HUES48 (cell line): ENCODE measurements around the gene PRSS36.

Experiments used
- H3K27ac ChIP-seq: one replicate; pipeline ENCODE4 v1.7.0; 2013; ENCODE audit warnings: low read depth, low read length, inconsistent platforms
- H3K27me3 ChIP-seq: 2 replicates; pipeline ENCODE4 v1.6.1; 2013; ENCODE audit warnings: mild to moderate bottlenecking, low read length; ENCODE audit not compliant: control insufficient read depth, insufficient read depth
- H3K36me3 ChIP-seq: 2 replicates; pipeline ENCODE4 v1.6.1; 2013; ENCODE audit warnings: low read length; ENCODE audit not compliant: control insufficient read depth, insufficient read depth
- H3K4me1 ChIP-seq: 2 replicates; pipeline ENCODE4 v1.6.1; 2013; ENCODE audit warnings: mild to moderate bottlenecking, low read length; ENCODE audit not compliant: control insufficient read depth, insufficient read depth
- H3K4me3 ChIP-seq: 2 replicates; pipeline ENCODE4 v1.5.1; 2013; ENCODE audit warnings: mild to moderate bottlenecking, low read depth, low read length
- H3K9ac ChIP-seq: 2 replicates; pipeline ENCODE4 v1.6.1; 2013; ENCODE audit warnings: mild to moderate bottlenecking, low read depth, low read length, moderate library complexity
- H3K9me3 ChIP-seq: 2 replicates; pipeline ENCODE4 v1.6.1; 2013; ENCODE audit warnings: low read length; ENCODE audit not compliant: control insufficient read depth, insufficient read depth

Gene PRSS36

GRCh38 chr16:31190818-31191444 is 41.1 kb upstream of the PRSS36 start:
- H3K9ac ChIP-seq, result no peak overlapping the region
- no peaks in the 10 kb centered on the region for H3K9me3 ChIP-seq
- H3K36me3 ChIP-seq, result peaks cover 99% of the 10 kb centered on the region
- H3K4me1 ChIP-seq, result no peaks in the 10 kb centered on the region
- H3K27ac ChIP-seq, result no peak overlapping the region
- H3K4me3 ChIP-seq, result no peak overlapping the region
- no peaks in the 10 kb centered on the region for H3K27me3 ChIP-seq

- Histone ChIP-seq H3K27me3 (no peaks in the 10 kb centered on the region), H3K36me3 (peaks cover 100% of the 10 kb centered on the region), H3K27ac (no peak overlapping the region), H3K9ac (no peak overlapping the region), H3K4me3 (no peak overlapping the region), H3K4me1 (no peaks in the 10 kb centered on the region), H3K9me3 (no peaks in the 10 kb centered on the region)
Measured at GRCh38 chr16:31190061-31190460, 40.2 kb upstream of the PRSS36 start.

- Histone ChIP-seq H3K4me1 (no peaks in the 10 kb centered on the region), H3K27me3 (no peaks in the 10 kb centered on the region), H3K27ac (no peak overlapping the region), H3K9ac (no peak overlapping the region), H3K4me3 (no peak overlapping the region), H3K9me3 (no peaks in the 10 kb centered on the region), H3K36me3 (peaks cover 99% of the 10 kb centered on the region)
Measured at GRCh38 chr16:31189412-31189778, 39.5 kb upstream of the PRSS36 start.

- no peak overlapping the region for H3K27ac ChIP-seq
- no peak overlapping the region for H3K4me3 ChIP-seq
- H3K9ac ChIP-seq, result no peak overlapping the region
- H3K27me3 ChIP-seq, result no peaks in the 10 kb centered on the region
- H3K36me3 ChIP-seq, result peaks cover 99% of the 10 kb centered on the region
- no peaks in the 10 kb centered on the region for H3K9me3 ChIP-seq
- no peaks in the 10 kb centered on the region for H3K4me1 ChIP-seq
Measured at GRCh38 chr16:31188450-31189411, 38.9 kb upstream of the PRSS36 start.

GRCh38 chr16:31187808-31188189 is 37.9 kb upstream of the PRSS36 start:
- no peaks in the 10 kb centered on the region for H3K9me3 ChIP-seq
- H3K27me3 ChIP-seq, result no peaks in the 10 kb centered on the region
- peaks cover 99% of the 10 kb centered on the region for H3K36me3 ChIP-seq

GRCh38 chr16:31186930-31187807 is 37.3 kb upstream of the PRSS36 start:
- H3K36me3 ChIP-seq, result peaks cover 99% of the 10 kb centered on the region
- H3K9me3 ChIP-seq, result no peaks in the 10 kb centered on the region
- H3K9ac ChIP-seq, result no peak overlapping the region
- no peak overlapping the region for H3K4me3 ChIP-seq
- peaks cover 6% of the 10 kb centered on the region; the same call in 1 of the 2 replicates for H3K4me1 ChIP-seq
- H3K27me3 ChIP-seq, result no peaks in the 10 kb centered on the region
- H3K27ac ChIP-seq, result no peak overlapping the region

More at GRCh38 chr16:31187808-31188189, 37.9 kb upstream of the PRSS36 start:
- no peaks in the 10 kb centered on the region for H3K4me1 ChIP-seq
- no peak overlapping the region for H3K4me3 ChIP-seq
- H3K9ac ChIP-seq, result no peak overlapping the region
- H3K27ac ChIP-seq, result no peak overlapping the region

GRCh38 chr16:31186176-31186575 is 36.3 kb upstream of the PRSS36 start:
- Histone ChIP-seq H3K9me3 (no peaks in the 10 kb centered on the region), H3K4me3 (no peak overlapping the region), H3K27me3 (no peaks in the 10 kb centered on the region), H3K9ac (no peak overlapping the region), H3K4me1 (peaks cover 6% of the 10 kb centered on the region; the same call in 1 of the 2 replicates), H3K27ac (no peak overlapping the region), H3K36me3 (peaks cover 98% of the 10 kb centered on the region)

GRCh38 chr16:31185339-31185738 is 35.5 kb upstream of the PRSS36 start:
- H3K9ac ChIP-seq, result no peak overlapping the region
- no peaks in the 10 kb centered on the region for H3K9me3 ChIP-seq

GRCh38 chr16:31184888-31185287 is 35.0 kb upstream of the PRSS36 start:
- peaks cover 6% of the 10 kb centered on the region; the same call in 1 of the 2 replicates for H3K4me1 ChIP-seq
- H3K27me3 ChIP-seq, result no peaks in the 10 kb centered on the region
- peaks cover 87% of the 10 kb centered on the region for H3K36me3 ChIP-seq
- H3K4me3 ChIP-seq, result no peak overlapping the region
- no peak overlapping the region for H3K9ac ChIP-seq
- no peak overlapping the region for H3K27ac ChIP-seq
- H3K9me3 ChIP-seq, result no peaks in the 10 kb centered on the region

More at GRCh38 chr16:31185339-31185738, 35.5 kb upstream of the PRSS36 start:
- Histone ChIP-seq H3K27me3 (no peaks in the 10 kb centered on the region), H3K4me3 (no peak overlapping the region), H3K36me3 (peaks cover 91% of the 10 kb centered on the region), H3K27ac (no peak overlapping the region), H3K4me1 (peaks cover 6% of the 10 kb centered on the region; the same call in 1 of the 2 replicates)

GRCh38 chr16:31183432-31184428 is 33.9 kb upstream of the PRSS36 start:
- H3K27ac ChIP-seq, result no peak overlapping the region
- H3K4me1 ChIP-seq, result peaks cover 6% of the 10 kb centered on the region; the same call in 1 of the 2 replicates
- no peaks in the 10 kb centered on the region for H3K27me3 ChIP-seq
- no peak overlapping the region for H3K4me3 ChIP-seq
- H3K36me3 ChIP-seq, result peaks cover 75% of the 10 kb centered on the region
- H3K9me3 ChIP-seq, result no peaks in the 10 kb centered on the region
- no peak overlapping the region for H3K9ac ChIP-seq
